HG02763 (cell line): Measurements from ENCODE around the gene GPR108.
"Not testable (repeated sequence)": the region's sequence is repeated elsewhere in the genome, so short reads cannot be mapped to it uniquely, and the experiment has no call there.

Experiments used
- ATAC-seq: cut with Tn5 transposase; IDR thresholded peaks from one replicate; pipeline ENCODE4 v1.9.1; 2021; ENCODE audit warnings: mild to moderate bottlenecking, moderate library complexity; ENCODE audit not compliant: unreplicated experiment

Gene GPR108

DNA sequence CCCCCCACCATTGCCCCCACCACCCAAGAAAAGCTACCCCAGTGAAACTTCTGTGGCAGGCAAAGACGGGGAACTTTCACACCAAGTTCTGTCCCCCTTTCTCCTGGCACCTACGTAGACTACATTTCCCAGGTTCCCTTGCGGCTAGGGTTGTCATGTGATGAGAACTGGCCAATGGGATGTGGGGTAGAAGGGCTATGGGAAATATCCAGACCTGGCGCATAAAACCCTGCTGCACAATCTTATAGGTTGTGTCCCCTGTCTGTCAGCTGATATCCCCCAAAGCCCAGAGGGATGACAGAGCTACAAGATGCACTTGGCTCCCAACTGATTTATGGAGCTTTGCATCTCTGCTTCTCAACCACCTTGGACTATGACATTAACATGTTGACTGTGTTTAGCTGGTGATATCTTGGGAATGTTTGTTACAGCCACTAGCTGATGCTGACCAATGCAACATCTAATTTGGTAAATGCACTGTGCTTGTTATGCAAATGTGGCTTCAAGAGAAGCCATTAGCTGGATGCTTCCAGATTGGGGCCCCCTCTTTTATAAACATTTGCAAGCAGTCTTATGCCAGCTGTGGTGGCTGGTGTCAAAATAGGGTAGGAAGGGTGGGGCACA lies 23.8 kb upstream of the GPR108 start:
- no peak for ATAC-seq

DNA sequence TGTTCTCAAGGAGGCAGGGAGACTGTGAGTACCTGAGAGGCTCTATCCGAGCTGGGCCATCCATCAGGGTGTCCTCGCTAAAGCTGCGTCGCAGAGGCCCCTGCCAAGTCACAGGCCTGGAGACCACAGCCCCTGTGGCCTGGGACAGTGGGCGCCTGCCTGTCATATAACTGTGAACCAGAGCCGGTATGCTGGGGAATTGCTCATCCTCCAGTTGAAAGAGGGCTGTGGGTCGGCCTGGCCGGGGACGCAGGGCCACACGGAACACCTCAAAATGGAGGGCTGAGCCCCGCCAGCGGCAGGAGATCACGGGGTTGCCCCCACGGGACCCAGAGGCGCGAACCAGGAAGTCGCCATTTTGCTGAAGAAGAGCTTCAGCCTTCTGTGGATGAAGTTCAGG lies 23.2 kb upstream of the GPR108 start:
- no peak for ATAC-seq

DNA sequence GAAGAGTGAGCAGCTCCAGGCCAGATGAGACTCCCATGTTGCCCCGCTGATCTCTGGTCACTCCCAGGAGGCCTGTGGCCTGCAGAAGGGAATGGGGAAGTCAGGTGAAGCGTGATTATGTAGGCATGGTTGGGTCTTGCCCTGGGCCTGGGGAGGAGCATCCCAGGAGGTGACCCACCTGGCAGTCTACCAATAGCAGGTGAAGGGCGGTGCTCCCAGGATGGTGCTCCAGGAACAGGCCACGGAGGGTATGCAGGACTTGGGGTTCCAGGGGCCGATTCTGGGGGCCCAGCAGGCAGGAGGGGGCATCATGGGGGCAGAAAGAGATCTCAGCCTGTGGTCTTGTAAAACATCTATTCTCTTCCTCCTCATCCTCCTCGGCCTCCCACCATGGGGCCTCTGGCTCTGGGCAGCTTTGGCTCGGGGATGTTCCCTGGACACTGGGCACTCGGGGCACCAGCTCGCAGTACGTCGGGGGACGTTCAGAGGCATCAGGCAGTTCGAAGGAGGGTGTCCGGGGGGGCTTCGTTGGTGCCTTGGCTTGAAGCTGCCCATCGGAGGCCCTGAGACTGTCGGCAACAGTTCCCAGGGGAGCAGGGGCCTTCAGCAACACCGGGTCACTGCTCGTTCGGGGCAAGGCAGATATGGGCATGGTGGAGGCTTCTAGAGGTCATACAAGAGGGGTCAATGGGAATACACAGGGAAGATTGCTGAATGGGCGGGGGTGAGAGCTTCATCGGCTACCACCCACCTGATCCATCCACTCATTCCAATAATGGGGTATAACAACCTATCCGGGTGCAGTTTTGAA lies 17.5 kb upstream of the GPR108 start:
- no peak for ATAC-seq

DNA sequence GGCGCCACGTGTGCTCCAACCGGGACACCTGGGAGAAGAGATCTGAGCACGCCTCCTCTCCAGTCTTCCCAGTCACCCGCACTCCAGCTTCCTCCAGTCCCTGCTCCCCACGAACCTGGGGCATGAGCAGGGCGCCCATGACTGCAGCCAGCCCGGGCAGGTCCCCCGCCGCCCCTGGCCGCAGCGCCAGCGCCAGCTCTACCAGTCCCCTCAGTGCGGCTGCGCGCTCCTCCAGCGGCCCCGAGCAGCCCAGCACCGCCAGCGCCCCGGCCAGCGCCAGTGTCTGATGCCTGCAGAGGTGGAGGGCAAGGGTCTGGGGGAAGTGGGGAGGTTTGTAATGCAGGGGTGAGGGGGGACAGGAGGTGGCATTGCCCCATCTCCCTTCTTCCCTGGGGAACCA lies 16.8 kb upstream of the GPR108 start:
- ATAC-seq = no peak

DNA sequence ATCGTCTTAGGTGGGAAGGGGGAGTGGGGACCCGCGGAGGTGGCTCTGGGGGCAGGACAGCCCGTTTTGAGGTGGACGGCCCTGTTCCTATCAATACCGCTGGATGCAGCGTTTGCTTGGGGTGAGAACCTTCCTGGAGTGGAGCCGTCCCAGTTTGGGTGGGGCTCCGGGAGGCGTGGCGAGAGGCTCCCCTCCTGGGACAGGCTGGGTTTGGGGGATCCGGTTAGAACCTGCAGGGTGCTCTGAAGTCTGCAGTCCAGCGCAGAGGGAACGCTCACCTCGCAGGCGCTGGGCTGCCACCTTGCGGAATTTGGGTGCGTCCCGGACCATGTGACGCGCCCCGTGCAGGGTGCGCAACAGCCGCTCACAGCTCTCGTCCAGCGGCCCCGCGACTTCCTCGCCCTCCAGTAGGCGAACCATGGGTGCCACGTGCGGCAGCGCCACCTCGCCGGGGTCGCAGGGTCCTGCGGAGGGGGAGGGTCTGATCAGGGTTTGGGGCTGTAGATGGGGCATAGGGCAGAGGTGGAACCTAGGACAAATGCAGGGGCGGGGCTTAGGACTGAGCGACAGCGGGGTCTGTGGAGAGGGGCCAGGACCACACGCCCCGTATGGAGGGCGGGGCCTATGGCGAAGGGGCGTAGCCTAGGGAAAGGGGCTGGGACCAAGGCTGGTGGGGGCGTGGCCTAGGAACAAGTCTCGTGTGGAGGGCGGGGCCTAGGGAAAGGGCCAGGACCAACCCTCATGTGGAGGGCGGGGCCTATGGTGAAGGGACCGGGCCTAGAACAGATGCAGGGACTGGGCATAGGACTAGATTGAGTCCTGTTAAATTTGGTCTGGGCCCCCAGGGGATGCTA lies 16.0 kb upstream of the GPR108 start:
- ATAC-seq = peak; percentile 74

DNA sequence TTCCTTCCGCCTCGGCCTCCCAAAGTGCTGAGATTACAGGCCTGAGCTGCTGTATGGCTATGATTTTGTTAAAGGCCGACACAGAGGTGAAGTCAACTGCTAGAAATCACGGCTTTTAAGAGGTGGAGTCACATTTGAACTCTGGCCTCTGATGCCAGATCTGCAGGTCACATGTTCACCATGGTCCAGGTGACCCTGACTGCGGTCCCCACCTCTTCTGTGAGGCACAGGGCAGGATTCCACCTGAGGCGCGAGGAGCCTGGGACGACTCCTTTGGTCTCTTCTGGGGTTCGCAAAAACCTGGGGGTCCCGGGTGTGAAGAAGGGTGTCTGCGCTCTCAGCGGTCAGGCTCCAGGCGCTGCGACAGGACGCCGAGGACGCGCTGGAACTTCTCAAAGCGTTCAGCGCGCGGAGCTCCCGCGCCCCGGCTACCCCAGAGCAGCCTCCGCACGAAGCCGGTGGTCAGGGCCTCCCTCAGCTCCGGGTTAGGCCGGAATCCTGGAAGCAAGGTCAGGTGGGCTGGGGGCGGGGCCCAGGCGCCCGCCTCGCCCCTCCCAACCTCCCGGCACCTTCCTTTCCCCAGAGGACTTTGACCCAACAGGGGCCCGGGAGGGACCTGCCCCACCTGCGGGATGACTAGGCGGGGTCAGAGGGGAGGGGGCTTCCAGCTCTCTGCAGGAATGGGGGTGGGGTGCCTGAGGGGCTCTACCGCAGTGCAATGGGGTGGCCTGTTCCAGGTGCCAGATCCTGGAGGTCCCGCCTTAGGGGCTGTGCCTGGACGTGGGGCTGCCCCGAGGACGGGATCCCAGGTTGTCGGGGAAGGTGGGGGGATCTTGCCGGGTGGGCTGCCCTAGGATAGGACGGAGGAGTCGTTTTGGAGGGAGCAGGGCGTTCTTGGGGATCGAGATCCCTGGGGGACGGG lies 15.1 kb upstream of the GPR108 start:
- no peak for ATAC-seq

DNA sequence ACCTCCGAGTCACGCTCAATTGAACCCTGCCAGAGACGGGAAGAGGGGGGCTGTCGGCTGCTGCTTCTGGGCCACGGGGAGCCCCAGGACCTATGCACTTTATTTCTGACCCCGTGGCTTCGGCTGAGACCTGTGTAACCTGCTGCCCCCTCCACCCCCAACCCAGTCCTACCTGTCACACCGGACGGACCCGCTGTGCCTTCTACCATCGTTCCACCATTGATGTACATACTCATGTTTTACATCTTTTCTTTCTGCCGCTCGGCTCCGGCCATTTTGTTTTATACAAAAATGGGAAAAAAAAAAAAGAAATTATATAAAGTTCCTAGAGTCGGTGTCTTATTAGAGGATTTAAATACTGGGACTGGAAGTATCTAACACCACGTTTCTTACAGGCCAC lies 13.8 kb upstream of the GPR108 start:
- no peak for ATAC-seq

DNA sequence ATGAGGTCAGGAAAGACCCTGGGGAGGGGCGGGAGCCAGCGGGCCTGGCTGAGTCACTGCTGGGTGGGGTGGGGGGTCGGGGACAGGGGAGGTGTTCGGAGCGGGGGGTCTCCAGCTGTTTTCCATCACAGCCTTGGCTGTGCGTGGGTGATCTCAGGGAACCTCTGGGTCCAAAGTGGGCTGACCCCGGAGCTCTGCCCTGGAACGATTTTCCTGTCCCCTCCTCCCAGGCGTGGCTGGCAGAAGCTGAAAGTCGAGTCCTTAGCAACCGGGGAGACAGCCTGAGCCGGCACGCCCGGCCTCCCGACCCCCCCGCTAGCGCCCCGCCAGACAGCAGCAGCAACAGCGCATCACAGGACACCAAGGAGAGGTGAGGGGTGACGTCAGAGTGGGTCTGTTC lies 12.7 kb upstream of the GPR108 start:
- ATAC-seq = no peak

DNA sequence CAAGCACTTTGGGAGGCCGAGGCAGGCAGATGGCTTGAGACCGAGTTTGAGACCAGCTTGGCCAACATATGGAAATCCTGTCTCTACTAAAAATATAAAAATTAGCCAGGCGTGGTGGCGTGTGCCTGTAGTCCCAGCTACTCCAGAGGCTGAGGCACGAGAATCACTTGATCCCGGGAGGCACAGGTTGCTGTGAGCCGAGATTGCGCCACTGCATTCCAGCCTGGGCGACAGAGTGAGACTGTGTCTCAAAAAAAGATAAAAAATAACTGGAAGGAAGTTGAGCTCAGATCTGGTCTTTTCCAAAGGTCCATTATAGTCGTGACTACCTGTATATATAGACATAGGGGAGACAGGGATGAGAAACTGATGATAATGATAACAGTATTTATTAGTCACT lies 11.2 kb upstream of the GPR108 start:
- not testable (repeated sequence) for ATAC-seq

DNA sequence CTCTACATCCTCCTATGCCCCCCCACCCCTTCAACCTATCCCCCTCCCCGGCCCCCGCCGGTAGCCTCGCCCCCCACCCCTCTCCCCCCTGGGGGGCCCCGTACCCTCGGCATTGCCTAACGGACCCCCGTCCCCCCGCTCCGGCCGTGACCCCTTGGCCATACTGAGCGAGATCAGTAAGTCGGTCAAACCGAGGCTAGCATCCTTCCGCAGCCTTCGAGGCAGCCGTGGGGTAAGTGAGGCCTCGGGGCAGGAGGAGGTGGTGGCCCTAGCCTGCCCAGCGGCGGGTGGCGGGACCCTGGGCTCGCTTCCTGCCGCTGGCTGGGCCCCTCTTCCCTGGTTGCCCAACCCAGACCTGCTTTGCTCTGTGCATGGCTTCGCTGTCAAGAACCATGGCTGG lies 8.6 kb upstream of the GPR108 start:
- no peak for ATAC-seq

DNA sequence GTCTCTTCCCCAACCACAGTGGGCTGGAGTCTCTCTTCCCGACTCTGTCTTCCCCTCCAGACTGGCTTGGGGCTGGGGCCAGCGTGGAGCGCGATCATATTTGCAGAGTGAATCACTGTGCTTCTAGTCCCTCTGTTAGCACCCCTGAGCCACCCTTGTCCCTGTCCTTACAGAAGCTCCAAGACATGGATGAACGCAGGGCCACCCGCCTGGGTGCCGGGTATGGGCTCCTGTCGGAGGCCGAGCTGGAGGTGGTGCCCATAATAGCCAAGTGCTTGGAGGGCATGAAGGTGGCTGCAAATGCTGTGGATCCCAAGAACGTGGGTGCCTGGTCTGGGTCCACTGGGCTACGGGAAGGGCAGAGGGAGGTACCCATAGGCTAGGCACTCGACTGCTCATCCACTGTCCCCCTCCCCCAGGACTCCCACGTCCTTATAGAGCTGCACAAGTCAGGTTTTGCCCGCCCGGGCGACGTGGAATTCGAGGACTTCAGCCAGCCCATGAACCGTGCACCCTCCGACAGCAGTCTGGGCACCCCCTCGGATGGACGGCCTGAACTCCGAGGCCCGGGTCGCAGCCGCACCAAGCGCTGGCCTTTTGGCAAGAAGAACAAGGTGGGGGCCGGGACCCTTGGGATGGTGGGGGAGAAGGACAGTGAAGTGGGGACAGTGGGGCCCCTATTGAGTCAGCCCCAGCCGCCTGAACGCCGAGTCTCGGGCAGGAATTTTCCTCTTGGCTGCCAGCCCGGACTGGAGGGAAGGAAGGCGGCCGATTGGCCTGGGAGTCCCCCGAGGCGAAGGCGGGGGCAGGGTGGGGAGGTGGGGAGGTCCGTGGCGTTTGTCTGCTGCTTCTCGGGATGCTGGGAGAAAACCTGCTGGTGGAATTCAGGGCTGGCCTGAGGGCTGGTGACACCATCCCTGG lies 7.3 kb upstream of the GPR108 start:
- ATAC-seq = no peak

DNA sequence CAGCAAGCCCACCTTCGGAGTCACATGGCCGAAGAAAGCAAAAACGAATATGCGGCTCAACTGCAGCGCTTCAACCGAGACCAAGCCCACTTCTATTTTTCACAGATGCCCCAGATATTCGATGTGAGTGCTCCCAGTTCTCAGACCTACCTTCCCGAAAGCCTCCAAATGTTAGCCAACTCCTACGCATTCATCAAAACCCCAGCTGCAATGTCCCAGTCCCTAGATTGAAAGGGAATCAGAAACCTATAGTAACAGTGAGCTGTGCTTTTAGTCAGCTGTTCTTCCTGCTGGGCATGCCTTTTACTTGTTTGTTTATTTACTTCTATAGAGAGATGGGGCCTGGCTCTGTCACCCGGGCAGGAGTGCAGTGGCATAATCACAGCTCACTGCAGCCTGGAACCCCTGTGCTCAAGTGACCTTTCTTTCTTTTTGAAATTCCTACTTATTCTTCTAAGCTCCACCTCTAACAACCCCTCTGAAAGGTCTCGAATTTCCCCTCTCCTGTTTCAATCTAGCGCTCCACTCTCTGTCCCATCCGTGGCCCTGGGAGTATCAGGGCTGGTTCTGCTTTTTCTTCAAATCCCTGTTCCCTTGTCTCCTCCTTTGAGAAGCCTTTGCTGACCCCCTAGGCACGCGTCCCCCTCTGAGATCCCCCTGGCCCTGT lies 6.5 kb upstream of the GPR108 start:
- ATAC-seq = no peak

DNA sequence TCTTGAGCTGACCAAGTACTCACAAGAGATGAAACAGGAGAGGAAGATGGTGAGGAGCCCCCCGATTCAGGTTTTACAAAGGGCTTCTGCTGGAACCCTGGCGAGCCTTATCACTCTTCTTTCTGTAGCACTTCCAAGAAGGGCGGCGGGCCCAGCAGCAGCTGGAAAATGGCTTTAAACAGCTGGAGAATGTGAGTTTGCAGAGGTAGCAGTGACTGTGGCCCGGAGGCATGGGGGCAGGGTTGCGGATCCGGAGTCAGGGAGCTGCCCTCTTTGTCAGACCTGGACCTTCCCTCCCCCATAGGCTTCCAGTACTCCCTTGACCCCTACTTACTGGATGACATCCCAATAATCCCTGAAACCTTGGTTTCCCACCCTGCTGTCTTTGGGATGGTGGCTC lies 5.7 kb upstream of the GPR108 start:
- ATAC-seq = no peak

DNA sequence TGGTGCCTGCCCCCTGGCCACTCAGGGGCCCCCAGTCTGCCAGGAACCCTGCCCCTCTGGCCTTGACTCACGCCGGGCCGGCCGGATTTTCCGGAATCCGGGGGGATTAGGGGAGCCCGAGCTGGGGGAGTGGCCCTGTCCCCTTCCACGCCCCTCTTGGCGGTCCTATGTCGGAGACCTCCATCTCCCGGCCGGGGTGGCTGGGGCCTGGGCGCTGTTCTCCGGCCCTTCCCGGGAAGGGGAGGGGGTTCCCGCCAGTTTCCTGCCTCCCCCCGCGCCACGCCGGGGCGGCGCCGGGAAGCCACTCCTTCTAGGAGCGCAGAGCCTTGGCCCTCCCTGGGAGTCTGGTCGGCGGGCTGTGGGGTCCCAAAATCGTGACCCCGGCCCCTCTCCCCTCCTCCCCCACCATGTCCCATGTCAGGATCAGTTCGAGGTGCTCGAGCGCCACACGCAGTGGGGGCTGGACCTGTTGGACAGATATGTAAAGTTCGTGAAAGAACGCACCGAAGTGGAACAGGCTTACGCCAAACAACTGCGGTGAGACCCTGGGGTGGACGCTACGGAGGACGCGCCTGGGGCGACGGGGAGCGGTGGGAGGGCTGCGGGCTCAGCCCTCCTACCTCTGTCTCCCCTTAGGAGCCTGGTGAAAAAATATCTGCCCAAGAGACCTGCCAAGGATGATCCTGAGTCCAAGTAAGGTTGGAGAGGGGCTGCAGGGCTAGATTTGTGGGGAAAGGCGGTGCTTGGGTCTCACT lies 3.4 kb upstream of the GPR108 start:
- no peak for ATAC-seq

DNA sequence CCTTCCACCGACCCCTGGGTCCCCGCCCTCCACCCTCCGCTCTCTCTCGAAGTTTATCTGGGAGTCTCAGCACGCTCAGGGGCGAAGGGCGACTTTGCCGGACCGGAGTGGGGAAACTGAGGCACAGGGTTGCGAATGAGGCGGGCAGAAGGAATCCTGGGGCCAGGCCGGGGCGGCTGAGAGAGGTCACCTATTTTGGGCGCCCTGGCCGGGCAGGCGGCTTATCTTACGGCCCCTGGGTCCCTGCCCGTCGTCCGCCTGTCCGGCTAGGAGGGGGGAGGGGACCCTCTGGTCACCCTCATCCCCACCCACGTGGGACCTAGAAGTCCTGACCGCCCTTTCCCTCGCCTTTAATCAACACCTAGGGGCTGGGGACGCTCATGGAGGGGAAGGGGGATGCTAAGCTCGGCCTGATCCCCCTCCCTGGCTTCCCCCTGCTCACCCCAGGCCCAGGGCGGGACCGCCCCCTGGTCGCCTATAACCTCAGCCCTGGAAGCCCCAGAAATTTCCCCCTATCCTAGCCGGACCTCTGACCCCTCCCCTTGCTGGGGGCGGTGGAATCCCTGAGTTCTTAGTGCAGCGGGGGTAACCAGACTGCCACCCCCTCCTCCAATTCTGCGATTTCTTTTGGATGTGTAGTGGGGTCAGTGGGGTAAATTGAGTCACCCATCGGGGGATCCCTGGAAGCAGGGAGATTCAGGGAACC lies 2.7 kb upstream of the GPR108 start:
- no peak for ATAC-seq

DNA sequence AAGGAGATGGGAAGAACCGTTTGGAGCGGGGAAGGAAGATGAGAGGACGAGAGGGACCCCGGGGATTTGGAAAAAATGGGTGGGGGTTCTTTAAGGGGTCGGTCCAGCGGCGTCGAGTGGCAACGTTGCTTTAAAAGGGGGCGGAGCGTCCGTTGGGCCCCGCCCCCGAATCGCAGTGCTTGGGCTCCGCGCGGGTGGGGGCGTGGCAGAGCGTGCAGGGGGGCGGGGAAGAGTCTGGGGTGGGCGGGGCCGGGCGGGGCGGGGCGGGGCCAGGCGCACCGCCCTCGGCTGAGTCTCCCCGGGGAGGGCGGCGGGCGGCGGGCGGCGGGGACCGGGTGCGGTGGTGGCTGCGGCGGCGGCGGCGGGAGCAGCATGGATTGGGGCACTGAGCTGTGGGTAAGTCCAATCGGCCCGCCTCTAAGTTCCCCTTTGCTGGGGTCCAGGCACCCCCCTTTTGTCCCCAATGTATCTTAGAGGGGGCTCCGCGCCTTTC lies 2.1 kb upstream of the GPR108 start, which contains the start of gene TRIP10:
TSS of gene TRIP10 (plus strand) at position 291 of the 493 bp plus-strand sequence. CDS start at position 373, 82 bp downstream.
- ATAC-seq = no peak

DNA sequence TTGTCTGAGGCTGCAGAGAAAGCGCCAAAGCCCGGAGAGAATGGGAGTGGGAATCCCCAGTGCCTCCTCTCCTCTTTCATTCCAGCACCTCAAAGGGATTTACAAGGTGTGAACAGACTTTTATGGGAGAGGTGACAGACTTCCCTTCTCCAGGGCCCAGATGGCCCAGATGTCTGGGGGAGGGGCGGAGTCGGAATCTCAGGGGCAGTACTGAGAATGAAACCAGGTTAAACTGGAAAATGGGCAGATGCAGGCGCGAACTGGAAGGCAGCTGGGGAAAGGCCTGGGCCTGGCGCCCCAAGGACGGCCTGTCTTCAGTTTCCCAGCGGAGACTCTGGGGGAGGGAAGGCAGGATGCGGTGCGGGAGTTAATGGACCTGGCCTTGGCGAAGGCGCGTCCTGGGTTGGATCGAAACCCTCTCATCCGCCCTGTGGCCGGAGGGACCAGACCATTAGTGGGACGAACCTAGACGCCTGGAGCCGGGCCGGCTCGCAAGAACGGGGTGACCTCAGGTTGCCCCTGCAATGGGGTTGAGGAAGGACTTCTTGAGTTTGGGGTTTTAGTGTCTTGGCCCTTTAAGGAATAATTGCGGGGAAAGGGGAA lies 1.5 kb upstream of the GPR108 start:
- ATAC-seq = no peak
